KOPT-K1 (cell line): ENCODE data around the gene UBAP2.

Experiments used
- H3K27ac ChIP-seq: fragments of 200-600 bp; sonication (generic); 2 replicates; pipeline ENCODE4 v1.5.1; 2016; ENCODE audit warnings: antibody characterized with exemption, mild to moderate bottlenecking, low read depth, low read length; ENCODE audit not compliant: poor library complexity, severe bottlenecking
- H3K36me3 ChIP-seq: fragments of 200-600 bp; sonication (generic); 2 replicates; pipeline ENCODE4 v1.5.1; 2017; ENCODE audit warnings: antibody characterized with exemption, mild to moderate bottlenecking, low read length, moderate library complexity; ENCODE audit not compliant: insufficient read depth
- H3K9me3 ChIP-seq: fragments of 200-600 bp; sonication (generic); 2 replicates; pipeline ENCODE4 v1.5.1; 2017; ENCODE audit warnings: antibody characterized with exemption, low read length, mild to moderate bottlenecking; ENCODE audit not compliant: insufficient read depth, poor library complexity, severe bottlenecking

The UBAP2 gene, protein sequence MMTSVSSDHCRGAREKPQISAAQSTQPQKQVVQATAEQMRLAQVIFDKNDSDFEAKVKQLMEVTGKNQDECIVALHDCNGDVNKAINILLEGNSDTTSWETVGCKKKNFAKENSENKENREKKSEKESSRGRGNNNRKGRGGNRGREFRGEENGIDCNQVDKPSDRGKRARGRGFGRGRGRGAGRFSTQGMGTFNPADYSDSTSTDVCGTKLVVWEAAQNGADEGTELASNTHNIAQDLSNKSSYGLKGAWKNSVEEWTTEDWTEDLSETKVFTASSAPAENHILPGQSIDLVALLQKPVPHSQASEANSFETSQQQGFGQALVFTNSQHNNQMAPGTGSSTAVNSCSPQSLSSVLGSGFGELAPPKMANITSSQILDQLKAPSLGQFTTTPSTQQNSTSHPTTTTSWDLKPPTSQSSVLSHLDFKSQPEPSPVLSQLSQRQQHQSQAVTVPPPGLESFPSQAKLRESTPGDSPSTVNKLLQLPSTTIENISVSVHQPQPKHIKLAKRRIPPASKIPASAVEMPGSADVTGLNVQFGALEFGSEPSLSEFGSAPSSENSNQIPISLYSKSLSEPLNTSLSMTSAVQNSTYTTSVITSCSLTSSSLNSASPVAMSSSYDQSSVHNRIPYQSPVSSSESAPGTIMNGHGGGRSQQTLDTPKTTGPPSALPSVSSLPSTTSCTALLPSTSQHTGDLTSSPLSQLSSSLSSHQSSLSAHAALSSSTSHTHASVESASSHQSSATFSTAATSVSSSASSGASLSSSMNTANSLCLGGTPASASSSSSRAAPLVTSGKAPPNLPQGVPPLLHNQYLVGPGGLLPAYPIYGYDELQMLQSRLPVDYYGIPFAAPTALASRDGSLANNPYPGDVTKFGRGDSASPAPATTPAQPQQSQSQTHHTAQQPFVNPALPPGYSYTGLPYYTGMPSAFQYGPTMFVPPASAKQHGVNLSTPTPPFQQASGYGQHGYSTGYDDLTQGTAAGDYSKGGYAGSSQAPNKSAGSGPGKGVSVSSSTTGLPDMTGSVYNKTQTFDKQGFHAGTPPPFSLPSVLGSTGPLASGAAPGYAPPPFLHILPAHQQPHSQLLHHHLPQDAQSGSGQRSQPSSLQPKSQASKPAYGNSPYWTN

DNA sequence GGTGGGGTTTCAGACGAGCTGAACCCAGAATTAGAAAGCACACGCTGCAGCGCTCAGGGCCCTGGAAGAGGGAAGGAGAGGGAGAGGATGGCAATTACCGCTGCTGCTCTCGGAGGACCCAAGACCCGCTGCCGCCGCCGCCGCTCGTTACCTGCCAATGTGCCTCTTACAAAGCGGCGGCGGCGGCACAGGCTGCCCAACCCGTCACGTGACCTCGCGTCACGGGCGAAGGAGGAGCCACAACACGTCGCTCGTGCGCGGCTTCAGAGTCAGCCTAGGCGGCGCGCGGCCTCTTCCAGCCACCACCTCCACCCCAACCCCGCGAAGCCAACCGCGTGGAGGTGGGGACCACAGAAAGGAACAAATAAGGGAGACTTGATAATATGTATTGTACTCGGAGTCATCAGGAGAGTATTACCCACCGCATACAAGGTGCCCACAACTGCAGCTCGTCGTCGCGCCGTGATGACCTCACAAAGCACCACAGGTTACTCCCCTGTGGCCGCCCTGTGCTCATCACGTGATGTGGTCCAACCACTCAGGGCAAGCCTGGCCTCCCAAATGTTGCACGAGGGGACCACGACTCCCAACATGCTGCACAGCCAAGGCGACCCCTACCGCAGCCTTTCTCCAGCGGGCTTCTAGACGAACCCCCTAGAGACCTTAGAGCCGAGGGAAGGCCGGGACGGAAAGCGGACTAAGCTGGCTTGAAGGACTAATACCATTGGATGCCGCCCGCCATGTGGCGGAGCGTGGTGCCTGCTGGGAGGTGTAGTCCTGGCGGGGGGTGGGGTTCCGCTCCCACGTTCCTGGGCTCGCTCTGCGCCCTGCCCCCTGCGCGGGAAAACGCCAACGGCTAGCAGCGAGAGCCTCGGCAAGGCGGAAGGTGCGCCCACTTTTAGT lies at the start of gene UBAP2:
Gene UBAP2, minus strand, starts transcription at position 161 of the 903 bp plus-strand sequence. CDS start 31,739 bp downstream, outside the sequence.
- H3K36me3 ChIP-seq: peaks cover 11% of the 10 kb centered on the region
- no peaks in the 10 kb centered on the region for H3K9me3 ChIP-seq
- peak within 1 kb of the TSS; percentile 95 for H3K27ac ChIP-seq

DNA sequence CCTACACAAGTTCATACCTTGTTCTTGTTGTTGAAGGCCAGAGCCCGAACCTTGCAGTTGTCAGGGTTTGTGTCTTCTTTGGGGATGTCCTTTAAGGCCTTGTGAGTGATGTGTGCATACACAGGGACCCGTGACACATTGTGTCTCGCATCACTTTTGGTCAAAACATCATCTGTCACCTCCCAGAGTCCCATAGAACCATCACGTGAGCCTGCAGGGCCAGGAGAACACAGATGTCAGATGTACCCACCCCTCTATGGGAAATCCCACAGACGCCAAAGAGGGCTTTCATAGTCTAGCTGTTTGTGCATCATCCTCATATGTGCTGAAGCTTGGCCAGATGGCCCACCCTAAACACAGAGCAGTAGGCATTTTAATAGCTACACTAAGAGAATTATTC lies 49.6 kb upstream of the UBAP2 start:
- Histone ChIP-seq H3K27ac (no peak overlapping the region), H3K9me3 (no peaks in the 10 kb centered on the region), H3K36me3 (peaks cover 98% of the 10 kb centered on the region)

DNA sequence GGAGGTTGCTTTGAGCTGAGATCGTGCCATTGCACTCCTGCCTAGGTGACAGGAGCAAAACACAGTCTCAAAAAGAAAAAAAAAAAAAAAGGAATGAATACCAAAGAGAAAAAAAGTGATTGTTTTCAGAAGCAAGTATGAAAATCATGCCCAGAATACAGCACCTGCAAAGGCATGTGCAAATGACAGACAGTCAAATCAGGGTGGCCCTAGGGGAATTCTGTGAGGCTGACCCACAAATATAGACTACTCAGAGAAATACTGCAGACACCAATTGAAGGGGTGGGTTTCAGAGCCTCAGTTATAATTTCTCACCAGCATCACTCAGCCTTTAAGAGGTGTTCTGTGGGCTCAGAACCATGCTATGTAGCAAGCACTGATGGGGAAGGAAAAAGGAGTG lies 49.2 kb upstream of the UBAP2 start:
- Histone ChIP-seq H3K27ac (no peak overlapping the region), H3K9me3 (no peaks in the 10 kb centered on the region), H3K36me3 (peaks cover 98% of the 10 kb centered on the region)

DNA sequence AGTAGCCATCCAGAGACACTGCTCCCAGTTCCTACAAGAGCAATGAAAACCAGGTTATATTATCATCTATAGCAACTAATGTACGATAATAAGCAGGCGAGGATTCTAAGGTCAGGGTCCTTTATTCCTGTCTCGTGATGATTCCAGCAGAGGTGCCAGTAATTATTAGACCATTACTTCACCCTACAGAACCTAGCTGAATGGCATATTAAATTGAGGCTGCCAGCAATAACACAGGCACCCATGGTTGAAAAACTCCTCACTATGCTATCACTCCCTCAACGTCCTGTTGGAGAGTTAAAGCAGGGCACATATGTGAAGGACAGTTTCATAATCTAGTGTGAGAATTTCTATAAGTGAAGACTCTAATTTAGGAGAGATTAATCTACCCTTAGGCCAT lies 48.1 kb upstream of the UBAP2 start:
- H3K36me3 ChIP-seq: peaks cover 98% of the 10 kb centered on the region
- H3K27ac ChIP-seq: no peak overlapping the region
- H3K9me3 ChIP-seq: no peaks in the 10 kb centered on the region

DNA sequence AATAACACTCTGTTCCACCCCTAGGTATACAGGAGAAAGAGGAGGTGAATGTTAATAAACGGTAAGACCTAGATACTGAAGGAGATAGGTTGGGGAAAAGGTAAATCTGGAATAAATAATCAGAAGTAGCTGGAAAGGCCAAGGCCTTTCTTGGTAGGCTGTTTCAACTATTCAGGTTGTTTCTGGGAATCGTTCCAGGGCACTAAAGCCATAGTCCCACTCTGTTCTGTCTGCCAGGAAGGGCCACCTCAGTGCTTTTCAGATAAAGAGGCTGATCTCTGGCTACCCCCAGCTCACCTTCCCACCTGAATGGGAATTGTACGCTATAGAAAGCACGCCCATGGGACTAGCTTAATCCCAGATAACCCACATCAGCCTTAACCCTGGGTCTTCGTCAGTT lies 44.9 kb upstream of the UBAP2 start:
- peaks cover 100% of the 10 kb centered on the region for H3K36me3 ChIP-seq
- no peaks in the 10 kb centered on the region for H3K9me3 ChIP-seq
- no peak overlapping the region for H3K27ac ChIP-seq

DNA sequence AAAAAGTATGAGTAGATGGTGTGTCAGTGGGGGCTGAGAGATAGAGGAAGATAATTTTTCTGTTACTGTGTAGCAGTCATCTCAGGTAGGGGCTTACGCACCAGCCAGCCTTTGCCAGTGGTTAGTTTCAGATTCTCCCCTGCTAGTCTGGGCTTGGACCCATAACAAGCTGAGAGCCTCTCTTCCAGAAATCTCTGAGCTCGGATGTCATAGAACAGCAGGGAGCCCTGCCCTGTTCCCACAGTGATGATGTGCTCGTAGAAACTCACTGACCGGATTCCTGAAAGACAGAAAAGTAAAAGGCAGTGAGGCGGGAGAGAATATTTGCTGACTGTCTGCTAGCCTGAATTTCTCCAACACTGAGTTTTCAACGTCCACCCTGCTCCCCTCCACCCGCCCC lies 40.6 kb upstream of the UBAP2 start:
- Histone ChIP-seq H3K9me3 (no peaks in the 10 kb centered on the region), H3K27ac (no peak overlapping the region), H3K36me3 (peaks cover 91% of the 10 kb centered on the region)

DNA sequence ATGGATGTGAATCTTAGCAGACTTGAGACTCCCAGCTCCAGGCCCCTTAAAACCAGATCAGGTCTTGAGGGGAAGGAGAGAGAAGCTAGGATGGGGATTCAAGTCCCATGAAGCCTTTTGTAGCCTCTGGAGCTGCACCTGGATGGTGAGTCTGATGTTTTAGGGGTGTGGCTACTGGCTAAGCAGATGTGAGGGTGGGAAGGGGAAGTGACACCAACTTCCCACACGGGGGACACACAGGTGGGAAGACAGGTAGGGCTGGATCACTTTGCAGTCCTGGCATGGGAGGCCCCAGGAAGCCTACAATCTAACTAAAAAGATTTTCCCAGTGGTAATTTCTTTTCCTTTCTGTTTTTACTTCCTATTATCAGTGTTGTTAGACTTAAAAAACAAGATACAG lies 38.7 kb upstream of the UBAP2 start:
- no peaks in the 10 kb centered on the region for H3K9me3 ChIP-seq
- no peak overlapping the region for H3K27ac ChIP-seq
- peaks cover 75% of the 10 kb centered on the region for H3K36me3 ChIP-seq

DNA sequence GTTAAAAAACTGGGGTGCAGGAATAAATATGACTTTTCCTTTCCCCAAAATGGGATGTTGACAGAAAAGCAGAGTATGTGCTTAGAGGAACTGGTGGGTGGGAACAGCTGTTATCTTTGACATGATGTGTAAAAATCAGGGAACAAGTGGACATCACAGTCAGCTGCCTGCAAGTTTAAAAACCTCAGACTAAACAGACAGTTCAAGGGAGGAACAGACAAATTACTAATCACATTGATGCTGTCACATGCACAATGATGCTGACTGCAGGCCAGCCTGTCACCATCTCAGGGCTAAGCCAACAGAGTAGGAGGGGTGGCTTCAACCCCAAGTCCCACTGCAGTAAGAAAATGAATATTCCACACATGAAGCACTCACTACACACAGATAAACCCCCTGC lies 38.2 kb upstream of the UBAP2 start:
- Histone ChIP-seq H3K27ac (no peak overlapping the region), H3K9me3 (no peaks in the 10 kb centered on the region), H3K36me3 (peaks cover 70% of the 10 kb centered on the region)

DNA sequence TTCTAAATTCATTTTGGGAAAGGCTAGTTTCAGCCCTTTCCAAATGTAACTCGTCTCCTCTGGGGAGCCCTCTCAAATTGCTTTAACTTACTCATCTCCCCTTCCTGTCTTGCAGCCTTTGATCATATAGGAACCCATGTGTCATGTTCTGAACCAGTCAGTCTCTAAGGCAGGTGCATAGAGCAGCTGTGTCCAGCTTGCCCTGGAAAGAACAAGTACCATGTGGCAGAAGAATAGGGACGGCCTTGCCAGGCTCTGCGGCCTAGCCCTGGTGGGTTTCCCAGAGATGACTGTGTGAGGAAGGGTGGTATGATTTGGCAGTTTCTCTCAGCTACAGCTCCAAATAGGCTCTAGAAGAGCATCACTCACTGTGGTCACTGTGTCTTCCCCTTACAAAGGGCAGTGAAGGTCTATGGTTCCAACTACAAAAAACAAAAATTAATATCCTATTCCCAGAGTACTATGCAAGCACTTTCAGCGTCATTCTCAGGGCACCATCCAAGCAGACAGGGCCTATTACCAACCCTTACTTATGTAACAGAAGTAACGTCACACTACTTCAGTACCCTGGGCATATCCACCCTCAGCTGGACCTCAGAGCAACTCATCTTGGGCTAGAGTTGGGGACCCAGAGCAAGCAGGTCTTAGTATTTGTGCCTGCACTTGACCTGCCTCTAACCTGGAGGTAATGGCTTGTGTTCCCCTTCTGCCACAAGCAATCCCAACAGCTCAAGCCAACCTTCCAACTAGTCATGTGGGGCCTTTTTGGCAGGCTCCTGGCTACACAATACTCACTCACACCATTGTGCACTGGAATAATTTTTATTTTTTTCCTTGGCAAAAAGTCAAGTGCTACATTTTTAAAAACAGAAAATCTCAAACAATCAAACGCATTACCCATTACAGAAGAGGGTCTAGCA lies 37.2 kb upstream of the UBAP2 start:
- peaks cover 59% of the 10 kb centered on the region for H3K36me3 ChIP-seq
- no peaks in the 10 kb centered on the region for H3K9me3 ChIP-seq
- H3K27ac ChIP-seq: no peak overlapping the region

DNA sequence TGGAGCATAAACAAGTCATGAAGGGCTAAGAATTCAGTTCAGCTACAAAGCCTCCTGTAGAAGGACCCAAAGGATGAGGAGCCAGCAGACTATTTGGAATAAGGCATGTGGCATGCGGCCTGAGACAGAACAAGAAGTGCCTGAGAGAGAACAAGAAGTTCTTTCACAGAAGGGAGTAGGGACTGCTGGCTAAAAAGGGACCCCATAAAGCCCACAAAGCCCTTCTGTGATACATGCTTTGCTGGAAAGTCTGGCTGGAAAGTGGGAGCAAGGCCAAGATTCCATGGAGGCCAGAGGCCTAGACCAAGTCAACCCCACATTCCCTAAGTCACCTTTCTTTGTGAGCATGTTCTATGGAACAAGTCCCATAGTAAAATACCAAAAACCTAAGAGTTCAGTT lies 35.9 kb upstream of the UBAP2 start:
- no peak overlapping the region for H3K27ac ChIP-seq
- H3K36me3 ChIP-seq: peaks cover 47% of the 10 kb centered on the region
- no peaks in the 10 kb centered on the region for H3K9me3 ChIP-seq

DNA sequence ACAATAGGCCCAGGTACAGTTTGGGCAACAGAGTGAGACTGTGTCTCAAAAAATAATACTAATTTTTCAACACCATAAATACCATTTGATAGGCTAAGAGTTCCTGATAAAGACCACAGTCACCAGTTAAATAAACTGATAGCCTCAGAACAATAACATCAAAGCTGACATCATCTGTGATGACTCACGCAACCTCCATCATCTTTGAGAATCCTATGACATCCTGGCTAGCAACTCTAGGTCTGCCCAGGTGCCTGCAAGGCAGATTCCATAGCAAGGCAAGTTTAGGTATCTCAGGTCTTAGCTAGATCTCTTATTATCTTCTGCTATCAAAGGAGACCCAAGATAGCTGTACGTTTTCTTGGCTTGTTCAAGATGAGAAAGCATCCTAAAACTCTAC lies 30.5 kb upstream of the UBAP2 start:
- H3K36me3 ChIP-seq: 0 out of 2 replicates have a peak, but pooled peaks cover 3% of the 10 kb centered on the region
- H3K9me3 ChIP-seq: no peaks in the 10 kb centered on the region
- H3K27ac ChIP-seq: no peak overlapping the region

DNA sequence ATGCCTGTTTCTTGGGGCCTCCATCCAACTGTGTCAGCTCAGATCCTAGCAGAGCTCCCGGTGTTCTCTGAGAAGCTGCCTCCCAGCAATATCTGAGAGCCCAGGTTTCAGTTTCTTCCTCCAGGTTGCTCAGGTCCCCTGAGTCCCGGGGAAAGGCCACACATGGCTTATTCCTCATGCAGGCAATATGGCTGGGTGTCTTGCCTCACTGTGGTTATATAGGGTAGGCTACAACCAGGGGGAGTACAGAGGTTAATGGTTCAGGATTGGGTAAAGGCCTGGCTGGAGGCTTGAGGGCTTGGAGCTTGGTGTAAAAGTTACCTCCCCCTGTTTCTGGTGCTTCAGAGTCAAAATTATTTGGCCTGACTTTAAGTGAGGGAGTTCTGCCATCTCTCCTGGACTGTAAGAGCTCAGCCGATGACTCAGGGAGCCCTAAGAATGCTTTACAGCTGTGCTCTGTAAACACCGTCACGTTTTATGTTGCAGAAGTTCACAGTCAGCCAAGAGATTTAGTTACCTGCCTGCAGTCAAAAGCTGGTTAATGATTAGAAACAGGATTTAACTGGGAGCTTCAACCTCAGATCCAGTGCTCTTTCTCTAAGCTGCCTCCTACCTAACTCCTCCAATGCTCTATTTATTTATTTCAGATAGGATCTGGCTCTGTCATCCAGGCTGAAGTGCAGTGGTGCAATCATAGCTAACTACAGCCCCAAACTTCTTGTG lies 24.3 kb upstream of the UBAP2 start:
- Histone ChIP-seq H3K36me3 (no peaks in the 10 kb centered on the region), H3K27ac (no peak overlapping the region)

DNA sequence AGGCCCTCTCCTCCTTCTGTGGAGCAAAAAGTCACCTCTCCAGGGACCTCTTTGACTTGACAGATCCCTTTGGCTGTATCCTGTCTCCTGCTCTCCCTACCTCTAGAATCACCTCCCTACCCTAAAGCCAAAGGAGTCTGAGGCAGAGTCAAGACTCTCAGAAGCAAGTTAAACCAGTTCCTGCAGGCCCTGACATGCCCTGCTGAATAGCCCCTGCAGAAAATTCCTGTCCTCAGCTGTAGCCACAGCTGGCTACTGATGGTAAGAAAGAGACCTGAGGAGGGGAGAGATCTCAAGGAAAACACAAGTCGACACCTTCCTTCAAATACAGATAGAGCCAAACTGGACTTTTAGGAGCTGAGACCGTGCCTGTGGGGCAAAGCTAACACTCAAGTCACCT lies 23.7 kb upstream of the UBAP2 start:
- H3K36me3 ChIP-seq: no peaks in the 10 kb centered on the region
- H3K27ac ChIP-seq: no peak overlapping the region
- H3K9me3 ChIP-seq: no peaks in the 10 kb centered on the region

More for the DNA sequence above, 24.3 kb upstream of the UBAP2 start:
- H3K9me3 ChIP-seq: no peaks in the 10 kb centered on the region
